Testis (tissue), 3 donors: ENCODE data around the gene ABCB8. TPM values are rescaled to one million over a fixed set of nuclear protein-coding genes. Genes with fewer than 3 reads are reported as not detected.
"Not testable (repeated sequence)": the region's sequence is repeated elsewhere in the genome, so short reads cannot be mapped to it uniquely, and the experiment has no call there.

Experiments
- DNase-seq: peaks from one replicate; pipeline ENCODE4 v3.0.0-alpha.2; 2019
- H3K27ac ChIP-seq, 2 donors: fragments of 200-600 bp; sonication (generic); one replicate each; pipeline ENCODE4 v1.5.1; 2019
- H3K27me3 ChIP-seq: fragments of 200-600 bp; sonication (generic); one replicate; pipeline ENCODE4 v1.5.1; 2019
- H3K36me3 ChIP-seq: fragments of 200-600 bp; sonication (generic); one replicate; pipeline ENCODE4 v1.5.1; 2017; ENCODE audit warnings: low read depth; ENCODE audit errors: missing control alignments
- H3K4me1 ChIP-seq: fragments of 200-600 bp; sonication (generic); one replicate; pipeline ENCODE4 v1.5.1; 2019
- H3K4me3 ChIP-seq, 2 donors: fragments of 200-600 bp; sonication (generic); one replicate each; pipeline ENCODE4 v1.5.1; 2017 to 2019
- H3K9me3 ChIP-seq: fragments of 200-600 bp; sonication (generic); one replicate; pipeline ENCODE4 v1.5.1; 2017
- POLR2A ChIP-seq: fragments of 450-650 bp; IDR thresholded peaks from one replicate; pipeline ENCODE4 v1.6.1; 2017; ENCODE audit warnings: antibody characterized with exemption, mild to moderate bottlenecking, moderate library complexity
- WGBS, 2 donors: methylation state at CpG; one replicate each; pipeline ENCODE4 v1.1.5; 2018; 5-methylcytosine and 5-hydroxymethylcytosine counted together
- intact Hi-C: fragments of 100-400 bp; cut with DNase I; formaldehyde crosslinking; loops from one replicate; pipeline ENCODE4 v1.15.1; 2023; ENCODE audit warnings: low total_unique reads
- polyA plus RNA-seq: library from polyadenylated mRNA; stranded (reverse); fragments of 350-450 nt; fragmentation: Illumina TruSeq; extraction: RNeasy Lipid Tissue Mini Kit (QIAGEN cat#74804); gene quantifications from one replicate; pipeline ENCODE4 v1.2.3, GENCODE V29; 2014; ENCODE audit warnings: low read depth, low replicate concordance; ENCODE audit not compliant: insufficient read depth
- total RNA-seq, 2 donors: library from RNA; depleted of rRNA; stranded (reverse); fragments of >200 nt; gene quantifications; one replicate each; pipeline ENCODE4 v1.2.3, GENCODE V29; 2016
- TF ChIP-seq, protein P1 (sequence below), 3 experiments: fragments of 450-650 bp in 2 of 3; fragments of 200-600 bp in 1 of 3; sonication (generic) in 1 of 3; IDR thresholded peaks; one replicate each; pipeline ENCODE4 v1.5.1; 2016 to 2019; ENCODE audit warnings: antibody characterized with exemption in 3 of 3, mild to moderate bottlenecking in 2 of 3, moderate library complexity in 1 of 3

ABCB8 gene
- total and polyA plus RNA-seq, 3 donors from 2014 or later: 34.9 to 76.8 (median 59.6) TPM

DNA sequence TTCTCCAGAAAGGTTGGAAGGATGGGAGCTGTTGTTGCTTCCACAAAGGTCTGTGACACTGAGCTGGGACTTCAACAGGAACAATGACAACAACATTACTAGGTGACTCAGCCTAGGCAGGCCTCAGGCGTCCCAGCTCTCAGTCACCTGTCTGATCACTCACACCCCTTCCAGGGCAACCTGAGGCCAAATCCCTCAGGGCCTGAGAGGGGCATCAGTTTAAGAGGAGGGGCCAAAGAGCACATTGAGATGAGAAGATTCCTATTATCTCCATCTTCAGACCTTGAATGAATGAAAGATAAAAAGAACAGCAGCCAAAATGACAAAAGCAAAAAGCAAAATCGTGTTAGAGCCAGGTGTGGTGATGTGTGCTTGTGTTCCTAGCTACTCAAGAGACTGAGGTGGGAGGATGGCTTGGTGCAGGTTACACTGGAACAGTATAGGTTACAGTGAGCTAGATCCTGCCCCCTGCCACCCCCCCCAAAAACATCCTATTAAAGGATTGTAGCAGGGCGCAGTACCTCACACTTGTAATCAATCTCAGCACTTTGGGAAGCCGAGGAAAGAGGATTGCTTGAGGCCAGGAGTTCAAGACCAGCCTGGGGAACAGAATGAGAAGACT is 3.7 kb upstream of the ABCB8 start, which contains the start of gene ATG9B:
Gene ATG9B (minus strand): TSS at position 60 of the 622 bp plus-strand sequence. CDS start 71 bp downstream, outside the sequence.
- TF ChIP-seq, protein P1, sequence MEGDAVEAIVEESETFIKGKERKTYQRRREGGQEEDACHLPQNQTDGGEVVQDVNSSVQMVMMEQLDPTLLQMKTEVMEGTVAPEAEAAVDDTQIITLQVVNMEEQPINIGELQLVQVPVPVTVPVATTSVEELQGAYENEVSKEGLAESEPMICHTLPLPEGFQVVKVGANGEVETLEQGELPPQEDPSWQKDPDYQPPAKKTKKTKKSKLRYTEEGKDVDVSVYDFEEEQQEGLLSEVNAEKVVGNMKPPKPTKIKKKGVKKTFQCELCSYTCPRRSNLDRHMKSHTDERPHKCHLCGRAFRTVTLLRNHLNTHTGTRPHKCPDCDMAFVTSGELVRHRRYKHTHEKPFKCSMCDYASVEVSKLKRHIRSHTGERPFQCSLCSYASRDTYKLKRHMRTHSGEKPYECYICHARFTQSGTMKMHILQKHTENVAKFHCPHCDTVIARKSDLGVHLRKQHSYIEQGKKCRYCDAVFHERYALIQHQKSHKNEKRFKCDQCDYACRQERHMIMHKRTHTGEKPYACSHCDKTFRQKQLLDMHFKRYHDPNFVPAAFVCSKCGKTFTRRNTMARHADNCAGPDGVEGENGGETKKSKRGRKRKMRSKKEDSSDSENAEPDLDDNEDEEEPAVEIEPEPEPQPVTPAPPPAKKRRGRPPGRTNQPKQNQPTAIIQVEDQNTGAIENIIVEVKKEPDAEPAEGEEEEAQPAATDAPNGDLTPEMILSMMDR (IDR thresholded peaks at IDR 0.05): no peak
- no peak for TF ChIP-seq POLR2A
- Histone ChIP-seq H3K4me1 (peaks cover 7% of the 10 kb centered on the region), H3K4me3 (no peak within 1 kb of the TSS), H3K9me3 (no peaks in the 10 kb centered on the region), H3K27ac (no peak within 1 kb of the TSS), H3K36me3 (no peaks in the 10 kb centered on the region), H3K27me3 (no peaks in the 10 kb centered on the region)
- no peak for DNase-seq
- WGBS, 2 donors: 76 to 78% methylated on average over 4 of the region's 4 CpGs
- intact Hi-C loops: no loop called here

DNA sequence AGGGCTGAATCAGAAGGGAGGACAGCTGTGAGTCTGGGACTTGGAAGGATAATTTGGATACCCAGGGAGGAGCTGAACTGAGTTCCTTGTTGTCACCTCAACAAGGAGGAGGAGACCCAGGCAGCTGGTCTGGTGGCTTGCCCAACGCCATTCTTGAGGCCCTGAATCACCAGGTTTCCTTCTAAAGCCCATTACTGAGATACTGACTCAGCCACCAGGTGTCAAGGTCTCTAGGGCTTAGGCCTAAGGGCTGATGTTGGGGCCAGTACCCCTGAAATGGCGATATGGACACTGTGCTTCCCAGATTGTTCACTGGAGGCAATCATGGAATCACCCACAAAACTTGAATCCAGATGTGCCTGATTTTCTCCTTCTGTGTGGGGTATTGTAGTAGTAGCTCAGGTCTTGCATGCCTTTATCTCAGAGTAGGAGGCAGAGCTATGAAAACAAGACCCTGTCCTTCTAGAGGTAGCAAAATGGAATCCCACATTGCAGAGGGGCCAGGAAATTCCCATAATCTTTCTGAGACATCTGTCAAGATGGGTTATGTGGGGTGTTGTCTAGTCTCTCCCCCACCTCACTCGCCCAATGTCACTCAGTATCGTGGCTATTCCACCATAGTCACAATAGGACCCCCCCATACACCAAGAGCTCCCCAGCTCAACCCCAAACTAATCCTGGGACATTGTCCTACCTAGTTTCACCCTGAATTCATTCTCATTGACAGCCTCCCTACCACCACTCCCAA is 2.2 kb upstream of the ABCB8 start:
- H3K4me3 ChIP-seq: no peak overlapping the region
- H3K9me3 ChIP-seq: no peaks in the 10 kb centered on the region
- no peaks in the 10 kb centered on the region for H3K36me3 ChIP-seq
- DNase-seq: no peak
- intact Hi-C loops: no loop called here
- no peak for TF ChIP-seq POLR2A
- TF ChIP-seq, protein P1 (IDR thresholded peaks at IDR 0.05): no peak
- H3K4me1 ChIP-seq: peaks cover 7% of the 10 kb centered on the region
- H3K27me3 ChIP-seq: no peaks in the 10 kb centered on the region
- 86 to 95% methylated on average over 4 of the region's 4 CpGs for WGBS, 2 donors
- H3K27ac ChIP-seq: no peak overlapping the region

DNA sequence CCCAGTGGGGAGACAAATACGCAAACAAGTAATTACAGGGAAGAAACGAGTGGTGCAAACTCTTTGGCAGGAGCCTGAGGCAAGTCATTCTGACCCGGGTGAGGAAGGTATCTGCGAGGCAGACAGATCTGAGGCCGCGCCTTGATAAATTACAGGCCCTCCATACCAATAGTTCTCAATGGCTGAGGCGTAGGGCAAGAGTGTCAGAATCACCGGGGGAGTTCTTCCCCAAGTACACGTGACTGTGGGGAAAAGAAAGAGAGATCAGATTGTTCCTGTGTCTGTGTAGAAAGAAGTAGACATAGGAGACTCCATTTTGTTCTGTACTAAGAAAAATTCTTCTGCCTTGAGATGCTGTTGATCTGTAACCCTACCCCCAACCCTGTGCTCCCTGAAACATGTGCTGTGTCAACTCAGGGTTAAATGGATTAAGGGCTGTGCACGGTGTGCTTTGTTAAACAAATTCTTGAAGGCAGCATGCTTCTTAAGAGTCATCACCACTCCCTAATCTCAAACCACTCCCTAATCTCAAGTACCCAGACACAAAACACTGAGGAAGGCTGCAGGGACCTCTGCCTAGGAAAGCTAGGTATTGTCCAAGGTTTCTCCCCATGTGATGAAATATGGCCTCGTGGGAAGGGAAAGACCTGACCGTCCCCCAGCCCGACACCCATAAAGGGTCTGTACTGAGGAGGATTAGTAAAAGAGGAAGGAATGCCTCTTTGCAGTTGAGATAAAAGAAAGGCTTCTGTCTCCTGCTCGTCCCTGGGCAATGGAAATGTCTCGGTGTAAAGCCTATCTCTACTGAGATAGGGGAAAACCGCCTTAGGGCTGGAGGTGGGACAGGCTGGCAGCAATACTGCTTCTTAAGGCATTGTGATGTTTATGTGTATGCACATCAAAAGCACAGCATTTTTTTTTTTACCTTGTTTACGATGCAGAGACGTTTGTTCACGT is 1.2 kb upstream of the ABCB8 start:
- H3K9me3 ChIP-seq, H3K27ac ChIP-seq, H3K36me3 ChIP-seq, intact Hi-C loops, H3K4me1 ChIP-seq, DNase-seq, H3K27me3 ChIP-seq: not testable (repeated sequence)
- peak overlapping the region in 1 of 2 donors; percentile 64 for H3K4me3 ChIP-seq
- 46 to 51% methylated on average over 19 of the region's 19 CpGs for WGBS, 2 donors

DNA sequence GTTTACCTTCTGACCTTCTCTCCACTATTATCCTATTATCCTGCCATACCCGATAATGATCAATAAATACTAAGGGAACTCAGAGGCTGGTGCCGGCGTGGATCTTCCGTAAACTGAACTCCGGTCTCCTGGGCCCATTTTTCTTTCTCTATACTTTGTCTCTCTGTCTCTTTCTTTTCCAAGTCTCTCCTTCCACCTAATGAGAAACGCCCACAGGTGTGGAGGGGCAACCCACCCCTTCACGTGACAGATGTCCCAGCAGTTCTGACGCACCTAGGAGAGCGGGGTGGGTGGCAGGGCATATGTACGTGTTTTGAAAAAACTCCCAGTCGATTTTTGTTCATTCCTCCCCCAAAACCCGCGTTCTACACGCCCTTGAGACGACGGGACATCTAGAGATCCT is 521 bp upstream of the ABCB8 start:
- H3K4me3 ChIP-seq: peak overlapping the region; percentile 64 to 87
- H3K36me3 ChIP-seq, DNase-seq, H3K27me3 ChIP-seq, intact Hi-C loops, H3K9me3 ChIP-seq, H3K4me1 ChIP-seq: not testable (repeated sequence)
- WGBS, 2 donors: 12 to 15% methylated on average over 16 of the region's 16 CpGs
- peak overlapping the region; percentile 31 to 51 for H3K27ac ChIP-seq

DNA sequence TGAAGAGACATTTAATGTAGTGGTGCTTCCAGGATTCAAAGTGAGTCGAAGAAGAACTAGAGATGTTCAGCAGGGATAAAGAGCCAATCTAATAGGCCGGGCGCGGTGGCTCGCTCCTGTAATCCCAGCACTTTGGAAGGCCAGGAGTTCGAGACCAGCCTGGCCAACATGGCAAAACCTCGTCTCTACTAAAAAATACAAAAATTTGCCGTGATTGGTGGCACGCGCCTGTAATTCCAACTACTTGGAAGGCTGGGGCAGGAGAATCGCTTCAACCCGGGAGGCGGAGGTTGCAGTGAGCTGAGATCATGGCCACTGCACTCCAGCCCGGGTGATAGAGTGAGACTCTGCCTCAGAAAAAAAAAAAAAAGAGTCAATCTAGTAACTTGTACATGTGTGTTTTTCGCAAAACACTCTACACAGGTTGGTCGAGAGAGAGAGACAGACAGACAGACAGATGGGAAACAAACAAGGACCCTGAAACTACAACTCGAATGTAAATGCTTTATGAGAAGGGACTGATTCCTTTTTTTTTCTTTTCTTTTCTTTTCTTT is 775 bp downstream of the ABCB8 start:
- Histone ChIP-seq H3K36me3 (no peaks in the 10 kb centered on the region), H3K4me3 (peak overlapping the region; percentile 64 to 87), H3K9me3 (no peaks in the 10 kb centered on the region), H3K27me3 (no peaks in the 10 kb centered on the region), H3K27ac (peak overlapping the region; percentile 66 to 77), H3K4me1 (peaks cover 7% of the 10 kb centered on the region)
- DNase-seq: no peak
- TF ChIP-seq, protein P1 (IDR thresholded peaks at IDR 0.05): no peak
- no peak for TF ChIP-seq POLR2A
- intact Hi-C loops: no loop called here
- 34 to 36% methylated on average over 17 of the region's 17 CpGs for WGBS, 2 donors
